Stimulated activated CD8-positive, alpha-beta memory T cell treated with anti-CD3 and anti-CD28 coated beads, Interleukin-15, amount 100 ng/mL, for 24 hours (primary cell): ENCODE data around the gene NDUFS1.
"Not testable (repeated sequence)": the region's sequence is repeated elsewhere in the genome, so short reads cannot be mapped to it uniquely, and the experiment has no call there.

Source experiments
- DNase-seq: peaks from one replicate; pipeline ENCODE4 v3.0.0-alpha.2; 2020; ENCODE audit warnings: low read depth

Gene NDUFS1

GRCh38 chr2:206159346-206160124 is at the start of gene NDUFS1, which contains the start of gene EEF1B2:
NDUFS1 (minus strand) TSS chr2:206159444; CDS start chr2:206153678, 5,766 bp downstream.
EEF1B2 (plus strand) TSS chr2:206159895; CDS start chr2:206159980, 85 bp downstream.
- peak; percentile 82 for DNase-seq

DNA sequence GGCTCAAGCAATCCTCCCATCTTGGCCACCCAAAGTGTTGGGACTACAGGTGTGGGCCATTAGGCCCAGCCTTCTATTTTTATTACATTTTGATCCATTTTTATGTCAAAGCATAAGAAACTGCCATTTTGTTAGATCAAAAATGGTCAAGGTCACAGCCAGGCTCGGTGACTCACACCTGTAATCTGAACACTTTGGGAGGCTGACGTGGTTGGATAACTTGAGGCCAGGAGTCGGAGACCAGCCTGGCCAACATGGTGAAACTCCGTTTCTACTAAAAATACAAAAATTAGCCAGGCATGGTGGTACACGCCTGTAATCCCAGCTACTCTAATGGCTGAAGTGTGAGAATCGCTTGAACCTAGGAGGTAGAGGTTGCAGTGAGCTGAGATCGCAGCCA is 49.7 kb upstream of the NDUFS1 start:
- DNase-seq = no peak

DNA sequence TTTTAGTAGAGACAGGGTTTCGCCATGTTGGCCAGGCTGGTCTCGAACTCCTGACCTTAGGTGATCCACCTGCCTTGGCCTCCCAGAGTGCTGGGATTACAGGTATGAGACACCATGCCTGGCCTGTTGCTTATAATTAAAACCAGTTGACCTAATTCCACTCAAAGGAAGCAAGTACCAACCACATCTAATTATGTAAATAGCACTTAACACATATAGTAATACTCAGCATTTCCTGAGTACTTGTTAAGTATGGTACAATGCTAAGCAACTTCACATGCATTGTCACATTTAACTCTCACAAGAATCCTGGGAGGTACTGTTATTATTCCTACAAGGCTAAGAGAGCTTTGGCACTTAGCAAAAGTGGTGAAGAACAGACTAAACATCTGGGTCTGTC is 48.1 kb upstream of the NDUFS1 start:
- DNase-seq = not testable (repeated sequence)

DNA sequence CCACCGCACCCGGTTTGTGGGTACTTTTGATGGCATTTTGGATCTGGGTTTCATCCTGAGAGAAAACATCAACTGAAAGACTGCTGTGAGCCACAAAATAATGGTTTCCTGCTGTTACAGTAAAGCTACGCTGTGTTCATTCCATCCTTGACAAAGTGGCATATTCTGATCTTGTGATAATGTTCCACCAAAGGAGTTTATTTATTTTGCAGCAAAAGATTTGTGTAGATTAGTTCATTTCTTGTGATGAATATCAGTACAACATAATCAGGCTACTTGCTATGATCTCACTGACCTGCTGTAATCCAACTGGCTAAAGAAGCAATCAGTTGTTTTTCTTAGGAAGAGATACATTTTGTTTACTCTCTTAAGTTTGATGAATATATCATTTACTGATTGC is 45.5 kb upstream of the NDUFS1 start:
- DNase-seq = no peak

- DNase-seq = no peak
Observed at GRCh38 chr2:206203331-206203730, 44.1 kb upstream of the NDUFS1 start.

GRCh38 chr2:206202446-206202845 is 43.2 kb upstream of the NDUFS1 start:
- no peak for DNase-seq

GRCh38 chr2:206201075-206201848 is 42.0 kb upstream of the NDUFS1 start:
- no peak for DNase-seq

DNA sequence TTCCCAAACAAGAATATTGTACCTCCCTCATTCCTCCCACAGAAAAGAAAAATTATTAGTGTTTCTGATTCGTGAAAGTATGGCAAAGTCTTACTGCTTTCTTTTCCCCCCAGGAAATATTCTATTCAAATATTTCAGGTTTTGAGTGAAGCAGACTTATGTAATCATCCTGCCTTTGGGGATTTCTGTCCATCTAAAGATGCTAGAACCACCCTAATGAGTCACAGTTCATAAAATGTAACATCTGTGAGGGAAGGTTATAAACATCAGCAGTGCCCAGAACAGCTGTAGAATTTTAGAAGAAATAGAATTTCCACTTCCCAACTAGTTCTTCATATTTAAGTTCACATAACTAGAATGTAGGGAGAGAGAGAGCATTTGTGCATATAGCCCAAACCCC is 39.4 kb upstream of the NDUFS1 start:
- no peak for DNase-seq

- DNase-seq = no peak
Observed at GRCh38 chr2:206193671-206194357, 34.6 kb upstream of the NDUFS1 start.

DNA sequence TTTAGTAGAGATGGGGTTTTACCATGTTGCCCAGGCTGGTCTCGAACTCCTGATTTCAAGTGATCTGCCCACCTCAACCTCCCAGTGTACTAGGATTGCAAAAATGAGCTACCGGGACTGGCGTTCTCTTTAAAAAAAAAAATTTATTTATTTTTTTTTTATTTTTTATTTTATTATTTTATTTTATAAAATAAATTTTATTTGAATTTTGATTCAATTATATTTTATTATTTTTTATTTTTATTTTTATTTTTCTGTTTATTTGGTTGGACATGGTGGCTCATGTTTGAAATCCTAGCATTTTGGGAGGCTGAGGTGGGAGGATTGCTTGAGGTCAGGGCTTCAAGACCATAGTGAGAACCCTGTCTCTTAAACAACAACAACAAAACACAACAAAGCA is 32.9 kb upstream of the NDUFS1 start:
- DNase-seq = no peak

DNA sequence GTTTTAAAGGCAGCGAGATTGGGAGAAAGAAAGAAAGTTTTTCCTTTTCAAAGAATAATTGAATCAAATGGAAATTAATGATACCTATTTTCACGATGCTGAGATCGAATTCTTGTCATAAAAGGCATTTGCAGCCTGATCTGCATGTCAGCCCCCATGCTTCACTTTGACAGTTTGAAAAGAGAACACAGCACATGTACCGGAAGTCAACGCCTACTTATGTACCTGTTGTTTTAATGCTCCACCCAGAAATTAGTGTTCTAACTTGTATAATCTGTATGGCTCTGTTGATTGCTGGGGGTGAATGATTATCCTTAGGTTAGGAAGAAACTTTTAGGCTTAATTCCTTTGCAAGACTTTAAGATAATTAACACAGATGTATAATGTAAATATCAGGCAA is 31.4 kb upstream of the NDUFS1 start:
- no peak for DNase-seq

DNA sequence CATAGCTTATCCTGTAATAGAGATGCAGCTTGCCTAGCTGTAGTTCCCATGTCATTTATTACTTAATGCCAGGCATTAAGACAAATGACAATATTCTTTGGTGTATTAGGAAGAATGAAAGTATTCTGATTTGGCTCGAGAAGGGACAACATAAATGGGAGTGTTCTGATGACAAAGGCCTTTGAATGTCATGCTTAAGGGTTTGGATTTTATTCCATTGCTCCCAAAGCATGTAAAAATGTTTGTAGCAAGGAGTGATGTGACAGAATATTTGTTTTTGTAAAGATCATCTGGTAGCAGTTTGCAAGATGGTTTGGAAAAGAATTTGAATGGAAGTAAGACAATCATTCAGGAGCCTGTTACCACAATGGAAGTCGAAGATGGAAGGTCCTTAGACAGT is 30.9 kb upstream of the NDUFS1 start:
- DNase-seq = no peak

DNA sequence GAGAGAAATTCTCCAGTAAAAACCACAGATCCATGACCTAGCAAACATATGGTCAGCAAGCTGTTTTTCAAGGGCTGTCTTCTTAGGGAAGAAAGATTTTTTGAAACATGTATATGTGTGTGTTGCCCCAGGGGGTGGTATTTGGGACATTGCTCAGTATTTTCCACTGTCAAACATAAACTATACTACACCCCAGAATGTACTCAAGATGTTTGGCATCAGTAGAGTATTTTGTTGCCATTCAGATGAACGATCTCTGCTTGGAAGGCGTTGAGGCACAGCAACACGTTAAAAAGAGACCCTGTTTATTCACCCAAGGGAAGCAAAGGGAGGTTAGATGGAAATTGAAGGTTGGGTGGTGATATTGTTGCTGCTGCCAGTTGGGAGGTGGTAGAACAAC is 30.4 kb upstream of the NDUFS1 start:
- no peak for DNase-seq

GRCh38 chr2:206181526-206181925 is 22.3 kb upstream of the NDUFS1 start:
- not testable (repeated sequence) for DNase-seq

DNA sequence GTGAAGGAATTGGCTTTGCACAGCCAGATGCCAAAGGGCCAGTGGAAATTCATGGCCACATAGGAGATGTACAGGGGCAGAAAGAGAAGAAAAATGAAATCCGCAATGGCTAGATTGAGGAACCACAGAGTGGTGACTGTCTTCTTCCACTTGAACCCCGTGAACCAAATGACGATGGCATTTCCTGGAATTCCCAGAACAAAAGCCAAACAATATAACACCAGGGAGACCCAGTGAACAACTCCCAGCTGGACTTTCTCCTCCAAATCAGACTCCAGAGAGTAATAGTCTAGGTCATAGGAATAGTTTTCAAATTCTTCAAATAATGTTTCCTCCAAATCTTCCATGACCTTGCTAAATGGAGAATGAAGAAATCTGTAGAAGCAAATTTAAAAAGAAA is 17.7 kb upstream of the NDUFS1 start:
- no peak for DNase-seq

DNA sequence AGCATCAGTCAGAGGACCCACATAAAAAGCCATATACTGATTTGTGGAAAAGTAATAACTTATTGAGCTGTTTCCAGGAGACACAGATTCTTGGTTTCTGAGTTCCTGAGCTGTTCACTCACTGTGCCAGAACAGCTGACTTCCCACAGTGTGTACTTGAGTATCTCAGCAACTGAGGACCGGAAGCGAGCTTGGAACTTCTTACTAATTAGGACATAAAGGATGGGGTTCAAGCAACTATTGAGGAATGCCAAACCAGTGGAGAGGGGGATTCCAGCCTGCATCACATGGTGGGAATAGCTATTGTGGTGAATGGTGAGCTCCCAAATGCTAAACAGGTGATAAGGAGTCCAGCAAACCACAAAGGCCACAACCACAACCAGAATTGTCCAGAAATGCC is 16.9 kb upstream of the NDUFS1 start:
- DNase-seq = no peak

DNA sequence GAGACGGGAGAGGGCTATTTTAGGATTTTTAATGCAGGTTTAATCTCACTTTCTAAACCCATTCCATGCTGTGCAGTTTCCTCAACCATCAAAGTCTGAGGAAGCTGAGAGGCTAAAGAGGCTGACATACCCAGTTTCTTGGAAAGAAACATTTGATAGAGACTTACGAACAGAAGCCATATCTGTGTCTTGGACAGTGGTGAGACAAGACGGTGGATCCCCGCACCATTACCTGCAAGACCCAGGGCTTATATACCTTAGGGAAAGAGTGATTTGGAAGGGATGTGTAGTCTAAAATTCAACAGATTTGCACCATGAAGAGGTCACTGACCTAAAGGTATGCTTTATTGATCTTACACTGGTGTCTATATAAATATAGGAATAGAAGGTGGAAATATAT is 13.9 kb upstream of the NDUFS1 start:
- no peak for DNase-seq

DNA sequence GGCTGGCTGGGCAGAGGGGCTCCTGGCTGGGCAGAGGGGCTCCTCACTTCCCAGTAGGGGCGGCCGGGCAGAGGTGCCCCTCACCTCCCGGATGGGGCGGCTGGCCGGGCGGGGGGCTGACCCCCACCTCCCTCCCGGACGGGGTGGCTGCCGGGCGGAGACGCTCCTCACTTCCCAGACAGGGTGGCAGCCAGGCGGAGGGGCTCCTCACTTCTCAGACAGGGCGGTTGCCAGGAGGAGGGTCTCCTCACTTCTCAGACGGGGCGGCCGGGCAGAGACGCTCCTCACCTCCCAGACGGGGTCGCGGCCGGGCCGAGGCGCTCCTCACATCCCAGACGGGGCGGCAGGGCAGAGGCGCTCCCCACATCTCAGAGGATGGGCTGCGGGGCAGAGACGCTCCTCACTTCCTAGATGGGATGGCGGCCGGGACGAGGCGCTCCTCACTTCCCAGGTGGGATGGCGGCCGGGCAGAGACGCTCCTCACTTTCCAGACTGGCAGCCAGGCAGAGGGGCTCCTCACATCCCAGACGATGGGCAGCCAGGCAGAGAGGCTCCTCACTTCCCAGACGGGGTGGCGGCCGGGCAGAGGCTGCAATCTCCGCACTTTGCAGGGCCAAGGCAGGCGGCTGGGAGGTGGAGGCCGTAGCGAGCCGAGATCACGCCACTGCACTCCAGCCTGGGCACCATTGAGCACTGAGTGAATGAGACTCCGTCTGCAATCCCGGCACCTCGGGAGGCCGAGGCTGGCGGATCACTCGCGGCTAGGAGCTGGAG is 12.6 kb upstream of the NDUFS1 start:
- DNase-seq = not testable (repeated sequence)

DNA sequence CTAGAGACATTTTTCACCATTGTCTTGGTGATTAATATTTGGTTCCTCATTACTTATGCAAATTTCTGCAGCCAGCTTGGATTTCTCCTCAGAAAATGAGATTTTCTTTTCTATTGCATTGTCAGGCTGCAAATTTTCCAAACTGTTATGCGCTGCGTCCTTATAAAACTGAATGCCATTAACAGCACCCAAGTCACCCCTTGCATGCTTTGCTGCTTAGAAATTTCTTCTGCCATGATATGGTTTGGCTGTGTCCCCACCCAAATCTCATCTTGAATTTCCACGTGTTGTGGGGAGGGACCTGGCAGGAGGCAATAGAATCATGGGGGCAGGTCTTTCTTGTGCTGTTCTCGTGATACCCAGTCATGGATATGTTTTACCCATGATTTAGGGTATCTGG is 9.0 kb upstream of the NDUFS1 start:
- DNase-seq = not testable (repeated sequence)

DNA sequence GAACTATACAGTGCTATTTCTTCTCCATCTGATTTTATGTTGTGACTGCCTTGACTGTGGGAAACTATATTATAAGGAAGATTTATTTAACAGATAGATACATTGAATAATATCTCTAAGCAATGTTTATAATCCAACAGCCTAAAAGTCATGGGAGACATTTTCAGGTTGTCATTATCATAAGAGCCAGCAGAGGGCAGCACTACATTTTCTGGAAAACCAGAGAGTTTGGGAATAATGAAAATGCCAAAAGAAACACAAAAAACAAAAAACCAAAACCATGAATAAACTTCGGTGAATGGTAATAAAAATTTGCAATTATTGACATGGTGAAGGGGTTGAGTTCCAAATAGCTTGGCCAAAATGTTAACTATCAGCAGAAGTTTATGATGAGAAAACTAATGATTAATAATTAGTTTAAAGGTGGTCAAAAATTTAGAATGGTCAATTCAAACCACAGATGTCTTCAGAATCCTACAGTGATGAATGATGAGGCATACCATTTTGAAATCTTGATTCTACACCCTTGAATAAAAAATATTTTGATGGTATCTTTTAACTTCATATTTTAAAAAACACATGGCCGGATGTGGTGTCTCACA is 5.1 kb upstream of the NDUFS1 start:
- DNase-seq = no peak

DNA sequence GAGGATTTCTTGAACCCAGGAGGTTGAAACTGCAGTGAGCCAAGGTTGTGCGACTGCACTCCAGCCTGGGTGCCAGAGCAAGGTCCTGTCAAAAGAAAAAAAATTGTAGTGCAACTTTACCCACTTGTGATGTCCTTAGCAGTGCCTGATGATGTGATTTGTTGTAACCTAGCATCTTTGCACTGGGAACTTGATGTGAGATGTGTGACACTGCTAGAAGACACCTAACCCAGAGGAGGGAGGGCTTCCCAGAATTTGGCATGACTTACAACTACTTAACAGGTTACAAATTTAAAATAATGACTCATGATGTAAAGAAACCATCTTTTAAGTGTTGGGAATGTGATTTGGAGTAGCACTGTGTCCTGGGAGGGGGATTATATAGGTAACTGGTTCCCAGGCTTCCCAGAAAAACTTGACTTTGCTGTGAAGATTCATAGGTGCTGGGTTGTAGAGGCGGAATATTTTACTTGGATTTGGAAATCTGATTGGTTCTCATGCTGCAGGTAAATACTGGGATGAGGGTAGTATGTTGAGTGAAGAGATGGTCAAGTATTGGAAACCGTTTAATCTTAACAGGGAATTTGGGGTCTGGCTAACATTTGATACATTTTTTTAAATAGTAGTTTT is 4.1 kb upstream of the NDUFS1 start:
- no peak for DNase-seq
